GM13977 (cell line): Measurements from ENCODE around the gene THNSL1.

Source experiments
- DNase-seq: peaks from one replicate; pipeline ENCODE4 v3.0.0; 2012; ENCODE audit warnings: low spot score
- in situ Hi-C: fragments of 300-500 bp; cut with MboI; formaldehyde crosslinking; loops from one replicate; pipeline ENCODE4 v1.12.0; 2022; ENCODE audit warnings: low sequenced_read_pairs, low pct_unique_long_range_greater_than_20kb, mixed read lengths, inconsistent platforms; ENCODE audit not compliant: unreplicated experiment
- TF ChIP-seq, protein P1 (sequence below): IDR thresholded peaks from 2 replicates; pipeline ENCODE4 v1.5.1; 2012; ENCODE audit warnings: mild to moderate bottlenecking, control low read depth; ENCODE audit not compliant: insufficient read depth; ENCODE audit errors: extremely low read depth, missing control alignments

The THNSL1 gene

DNA sequence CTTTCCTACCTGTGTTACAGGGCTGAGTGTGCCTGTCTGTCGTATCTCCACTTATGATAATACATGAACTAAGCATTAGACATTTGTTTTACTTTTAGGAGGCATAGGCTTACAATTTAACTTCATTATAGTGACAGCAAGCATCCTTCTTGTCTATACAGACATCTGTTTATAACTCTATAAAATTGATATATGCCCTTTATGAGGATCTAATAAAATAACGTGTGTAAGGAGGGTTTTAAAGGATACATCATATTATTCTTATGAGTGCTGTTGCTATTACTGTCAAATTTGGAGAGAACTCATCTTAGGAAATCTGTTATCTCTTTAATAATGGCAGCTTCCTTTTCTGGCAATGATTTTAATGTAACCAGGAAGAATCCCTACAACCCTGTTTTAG is 21.9 kb downstream of the THNSL1 start:
- in situ Hi-C loops = no loop called here
- DNase-seq = no peak

DNA sequence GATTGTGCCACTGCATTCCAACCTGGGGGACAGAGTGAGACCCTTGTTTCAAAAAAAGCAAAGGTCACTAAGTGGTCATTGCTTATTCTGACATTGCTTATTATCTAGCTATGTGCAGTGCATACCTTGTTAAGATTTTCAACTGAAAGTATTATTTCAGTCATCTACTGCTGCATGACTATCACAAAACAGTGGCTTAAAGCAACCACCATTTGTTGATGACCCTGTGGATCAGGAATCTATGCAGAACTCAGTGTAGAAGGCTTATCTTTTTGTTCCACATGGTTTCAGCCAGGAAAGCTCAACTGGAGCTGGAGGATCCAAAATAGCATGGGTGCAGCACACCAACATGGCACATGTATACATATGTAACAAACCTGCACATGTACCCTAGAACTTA is 23.1 kb downstream of the THNSL1 start:
- TF ChIP-seq, protein P1, sequence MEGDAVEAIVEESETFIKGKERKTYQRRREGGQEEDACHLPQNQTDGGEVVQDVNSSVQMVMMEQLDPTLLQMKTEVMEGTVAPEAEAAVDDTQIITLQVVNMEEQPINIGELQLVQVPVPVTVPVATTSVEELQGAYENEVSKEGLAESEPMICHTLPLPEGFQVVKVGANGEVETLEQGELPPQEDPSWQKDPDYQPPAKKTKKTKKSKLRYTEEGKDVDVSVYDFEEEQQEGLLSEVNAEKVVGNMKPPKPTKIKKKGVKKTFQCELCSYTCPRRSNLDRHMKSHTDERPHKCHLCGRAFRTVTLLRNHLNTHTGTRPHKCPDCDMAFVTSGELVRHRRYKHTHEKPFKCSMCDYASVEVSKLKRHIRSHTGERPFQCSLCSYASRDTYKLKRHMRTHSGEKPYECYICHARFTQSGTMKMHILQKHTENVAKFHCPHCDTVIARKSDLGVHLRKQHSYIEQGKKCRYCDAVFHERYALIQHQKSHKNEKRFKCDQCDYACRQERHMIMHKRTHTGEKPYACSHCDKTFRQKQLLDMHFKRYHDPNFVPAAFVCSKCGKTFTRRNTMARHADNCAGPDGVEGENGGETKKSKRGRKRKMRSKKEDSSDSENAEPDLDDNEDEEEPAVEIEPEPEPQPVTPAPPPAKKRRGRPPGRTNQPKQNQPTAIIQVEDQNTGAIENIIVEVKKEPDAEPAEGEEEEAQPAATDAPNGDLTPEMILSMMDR = no peak
- in situ Hi-C loops = no loop called here
- DNase-seq = no peak

More for the DNA sequence above, 21.9 kb downstream of the THNSL1 start:
- TF ChIP-seq, protein P1 = no peak

DNA sequence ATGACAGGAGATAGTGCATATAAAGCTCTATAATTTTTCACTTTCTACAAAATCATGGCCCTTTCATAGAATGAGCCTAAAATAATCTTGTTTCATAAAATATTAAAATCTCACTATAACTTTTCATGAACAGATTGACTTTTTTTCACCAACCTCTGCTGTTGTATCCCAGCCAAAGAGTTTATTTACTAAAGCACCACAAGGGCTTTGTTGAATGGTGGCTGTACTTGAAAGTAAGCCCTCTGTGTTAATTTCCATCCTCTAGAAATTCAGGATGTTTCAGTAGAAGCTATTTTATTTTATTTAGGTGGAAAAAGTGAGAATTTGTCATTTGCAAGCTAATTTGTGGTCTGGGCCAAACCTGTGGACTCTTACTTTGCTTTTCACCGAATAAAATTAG is 30.2 kb downstream of the THNSL1 start:
- no peak for DNase-seq
- in situ Hi-C loops = no loop called here
- TF ChIP-seq, protein P1 = no peak

DNA sequence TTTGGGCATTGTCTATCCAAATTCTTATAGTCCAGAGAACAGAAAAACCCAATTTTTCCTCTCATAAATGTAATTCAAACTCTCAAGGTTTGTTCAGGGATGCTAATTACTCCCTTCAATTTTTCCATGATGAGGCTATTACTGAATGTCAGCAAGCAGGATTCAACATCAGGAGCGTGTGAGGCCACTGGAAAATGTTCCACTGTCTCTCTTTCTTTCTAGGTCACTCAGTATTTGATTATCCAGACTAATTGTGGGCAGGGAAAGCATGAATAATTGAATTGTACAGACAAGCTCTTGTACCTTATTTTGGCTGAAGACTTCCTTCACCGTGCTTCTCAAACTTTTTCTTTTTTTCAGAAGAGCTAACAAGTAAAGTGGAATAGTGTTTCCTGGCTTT is 30.7 kb downstream of the THNSL1 start:
- in situ Hi-C loops = no loop called here
- TF ChIP-seq, protein P1 = no peak
- DNase-seq = no peak

DNA sequence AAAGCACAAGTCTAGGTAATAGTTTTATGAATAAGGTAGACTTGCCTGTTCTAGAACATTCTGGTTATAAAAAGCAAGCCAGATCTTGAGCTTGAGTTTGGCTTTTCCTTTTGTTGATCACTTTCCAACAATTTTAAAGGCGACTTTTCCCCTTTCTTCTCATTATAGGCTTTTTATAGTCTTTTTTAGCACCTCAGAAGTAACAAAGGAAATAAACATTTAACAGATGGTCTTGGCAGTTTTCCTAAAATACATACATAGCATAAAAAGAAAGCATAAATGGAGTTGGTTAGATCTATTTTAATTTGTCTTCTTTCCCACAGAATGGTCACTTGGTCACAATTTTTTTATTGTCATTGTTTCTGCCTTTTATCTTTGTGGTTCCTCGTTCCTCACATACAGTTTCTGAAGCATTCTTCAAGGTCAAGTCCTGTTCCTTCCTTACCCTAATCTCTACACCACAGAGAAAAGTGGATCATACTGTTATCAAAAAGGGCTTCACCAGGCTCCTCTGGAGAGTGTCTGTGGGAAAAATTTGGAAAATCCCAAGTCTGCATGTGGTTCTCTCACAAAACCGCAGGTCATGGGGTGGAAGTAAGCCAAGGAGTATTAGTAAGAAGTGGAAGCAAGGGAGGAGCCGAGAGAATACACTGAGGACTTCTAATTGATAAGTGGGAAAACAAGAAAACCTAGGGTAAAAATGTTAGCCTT is 31.3 kb downstream of the THNSL1 start:
- in situ Hi-C loops = no loop called here
- no peak for DNase-seq
- TF ChIP-seq, protein P1 = no peak

DNA sequence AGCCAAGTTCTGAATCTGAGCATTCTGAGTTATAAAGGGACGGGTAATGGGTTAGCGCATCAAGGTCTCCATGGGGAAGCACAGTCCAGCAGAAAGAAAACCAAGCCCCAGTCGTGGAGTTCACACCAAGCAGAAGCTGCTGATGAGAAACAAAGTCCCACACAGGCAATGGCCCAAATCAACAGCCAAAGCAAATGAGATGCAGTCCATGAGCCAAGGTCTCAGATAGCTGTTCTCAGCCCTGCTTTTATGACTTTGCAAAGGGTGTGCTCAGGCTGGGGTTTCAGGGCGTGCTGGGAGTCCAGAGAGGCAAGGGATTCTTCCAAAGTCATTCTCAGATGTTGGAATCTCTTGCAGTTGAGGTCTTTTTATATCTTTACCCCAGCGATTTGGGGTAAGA is 32.0 kb downstream of the THNSL1 start:
- TF ChIP-seq, protein P1 = no peak
- in situ Hi-C loops = no loop called here
- DNase-seq = no peak
